Ishikawa (cell line): ENCODE results near the gene PRKN.

ENCODE experiments used
- EP300 ChIP-seq: IDR thresholded peaks from 2 replicates; pipeline ENCODE4 v1.6.1; 2012; ENCODE audit warnings: borderline replicate concordance
- RAD21 ChIP-seq: IDR thresholded peaks from 2 replicates; pipeline ENCODE4 v1.6.1; 2012; ENCODE audit warnings: low read depth
- YY1 ChIP-seq: IDR thresholded peaks from 2 replicates; pipeline ENCODE4 v1.6.1; 2012; ENCODE audit warnings: low read depth
- TF ChIP-seq, protein P1 (sequence below): IDR thresholded peaks from 2 replicates; pipeline ENCODE4 v1.6.1; 2012; ENCODE audit warnings: low read depth, mild to moderate bottlenecking

DNA sequence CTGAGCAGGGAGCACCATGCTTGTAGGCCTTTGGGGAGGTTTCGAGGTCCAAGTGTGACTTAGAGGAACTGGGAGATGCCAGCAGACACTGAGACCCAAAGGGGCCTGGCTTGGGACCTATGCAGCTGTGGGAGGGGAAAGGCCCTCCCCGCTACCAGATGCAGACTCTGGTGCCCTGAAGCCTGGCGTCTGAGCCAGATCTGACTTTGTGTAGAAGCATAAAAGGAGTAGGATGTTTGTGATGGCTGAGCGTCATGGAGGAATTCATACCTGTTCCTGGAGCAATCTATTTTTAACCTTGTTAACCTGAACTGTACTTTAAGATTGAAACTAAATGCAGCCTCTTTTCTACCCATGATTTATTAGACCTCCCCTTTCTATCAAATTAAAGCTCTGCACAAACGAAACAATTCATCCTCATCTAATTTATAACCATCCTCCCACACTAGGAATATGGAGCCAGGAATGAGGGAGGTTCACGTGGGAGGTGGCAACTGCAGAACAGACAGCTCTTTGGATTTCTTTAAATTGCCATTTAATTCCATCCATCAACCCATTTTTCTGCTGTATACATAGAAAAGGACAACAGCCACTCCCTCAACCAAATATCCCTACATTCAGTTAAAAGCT is 1281.2 kb downstream of the PRKN start:
- TF ChIP-seq EP300 (no peak), RAD21 (no peak), YY1 (no peak)
- TF ChIP-seq, protein P1, sequence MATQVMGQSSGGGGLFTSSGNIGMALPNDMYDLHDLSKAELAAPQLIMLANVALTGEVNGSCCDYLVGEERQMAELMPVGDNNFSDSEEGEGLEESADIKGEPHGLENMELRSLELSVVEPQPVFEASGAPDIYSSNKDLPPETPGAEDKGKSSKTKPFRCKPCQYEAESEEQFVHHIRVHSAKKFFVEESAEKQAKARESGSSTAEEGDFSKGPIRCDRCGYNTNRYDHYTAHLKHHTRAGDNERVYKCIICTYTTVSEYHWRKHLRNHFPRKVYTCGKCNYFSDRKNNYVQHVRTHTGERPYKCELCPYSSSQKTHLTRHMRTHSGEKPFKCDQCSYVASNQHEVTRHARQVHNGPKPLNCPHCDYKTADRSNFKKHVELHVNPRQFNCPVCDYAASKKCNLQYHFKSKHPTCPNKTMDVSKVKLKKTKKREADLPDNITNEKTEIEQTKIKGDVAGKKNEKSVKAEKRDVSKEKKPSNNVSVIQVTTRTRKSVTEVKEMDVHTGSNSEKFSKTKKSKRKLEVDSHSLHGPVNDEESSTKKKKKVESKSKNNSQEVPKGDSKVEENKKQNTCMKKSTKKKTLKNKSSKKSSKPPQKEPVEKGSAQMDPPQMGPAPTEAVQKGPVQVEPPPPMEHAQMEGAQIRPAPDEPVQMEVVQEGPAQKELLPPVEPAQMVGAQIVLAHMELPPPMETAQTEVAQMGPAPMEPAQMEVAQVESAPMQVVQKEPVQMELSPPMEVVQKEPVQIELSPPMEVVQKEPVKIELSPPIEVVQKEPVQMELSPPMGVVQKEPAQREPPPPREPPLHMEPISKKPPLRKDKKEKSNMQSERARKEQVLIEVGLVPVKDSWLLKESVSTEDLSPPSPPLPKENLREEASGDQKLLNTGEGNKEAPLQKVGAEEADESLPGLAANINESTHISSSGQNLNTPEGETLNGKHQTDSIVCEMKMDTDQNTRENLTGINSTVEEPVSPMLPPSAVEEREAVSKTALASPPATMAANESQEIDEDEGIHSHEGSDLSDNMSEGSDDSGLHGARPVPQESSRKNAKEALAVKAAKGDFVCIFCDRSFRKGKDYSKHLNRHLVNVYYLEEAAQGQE, result no peak
